HG03039 (cell line): ENCODE results near the gene CEP170.

ENCODE experiments used
- ATAC-seq: cut with Tn5 transposase; IDR thresholded peaks from one replicate; pipeline ENCODE4 v1.9.1; 2021; ENCODE audit warnings: mild to moderate bottlenecking, moderate library complexity; ENCODE audit not compliant: unreplicated experiment

CEP170 gene

DNA sequence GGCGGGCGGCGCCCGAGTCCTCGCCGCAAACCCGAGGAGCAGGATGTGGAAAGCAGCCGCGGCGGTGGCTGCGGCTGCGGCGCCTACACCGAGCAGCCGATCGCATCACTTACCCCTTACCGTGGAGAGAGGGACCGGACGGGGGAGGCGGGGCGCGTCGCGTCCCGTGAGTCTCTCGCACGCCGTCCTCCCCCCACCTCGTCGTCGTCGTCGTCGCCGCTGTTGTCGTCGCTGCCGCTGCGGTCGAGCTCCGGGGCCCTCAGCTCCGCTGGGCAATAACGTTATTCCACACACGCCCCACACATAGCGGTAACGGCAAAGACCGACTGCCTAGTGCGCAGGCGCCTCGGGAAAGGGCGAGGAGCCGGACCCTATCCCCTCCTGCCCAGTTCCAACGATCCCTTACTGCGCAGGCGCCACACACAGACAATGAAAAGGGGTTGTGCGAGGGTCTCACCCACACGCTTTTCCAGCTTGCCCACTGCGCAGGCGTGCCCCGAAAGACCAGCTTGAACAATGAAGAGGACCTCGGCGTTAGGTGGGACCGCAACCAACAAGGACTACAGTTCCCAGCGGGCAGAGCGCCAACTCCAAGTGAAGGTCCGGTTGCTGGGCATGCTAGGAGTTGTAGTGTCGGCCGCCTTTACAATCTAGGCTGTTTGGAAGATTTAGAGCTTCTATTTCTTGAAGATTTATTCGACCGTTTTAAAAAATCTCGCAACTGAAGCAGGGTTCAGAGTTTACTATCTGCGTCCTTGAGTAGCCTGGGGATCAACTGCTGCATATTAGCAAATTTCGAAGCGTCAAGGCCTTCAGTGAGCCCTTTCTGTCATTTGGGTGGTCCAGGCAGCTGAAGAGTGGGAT is at the start of gene CEP170:
TSS of gene CEP170 (minus strand) at position 355 of the 864 bp plus-strand sequence. CDS start 30,001 bp downstream, outside the sequence.
- peak; percentile 46 for ATAC-seq

- no peak for ATAC-seq
Measured at GRCh38 chr1:243301059-243301458, 46.0 kb upstream of the CEP170 start.

DNA sequence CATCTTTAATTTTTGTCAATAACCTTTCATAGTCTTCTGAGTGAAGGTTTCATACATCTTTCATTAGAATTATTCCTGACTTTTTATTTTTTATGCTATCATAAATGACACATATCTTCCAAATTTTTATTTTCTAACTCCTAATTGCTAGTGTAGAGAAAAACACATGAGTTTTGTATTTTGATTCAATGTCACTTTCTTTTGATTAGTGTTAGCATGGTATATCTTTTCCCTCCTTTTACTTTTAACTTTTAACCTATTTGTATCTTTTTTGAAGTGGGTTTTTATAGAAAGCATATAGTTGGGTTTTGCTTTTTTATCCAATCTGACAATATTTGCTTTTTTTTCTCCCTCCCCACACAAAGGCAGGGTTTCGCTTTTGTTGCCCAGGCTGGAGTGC is 44.0 kb upstream of the CEP170 start:
- no peak for ATAC-seq

GRCh38 chr1:243294723-243295121 is 39.6 kb upstream of the CEP170 start:
- no peak for ATAC-seq

- no peak for ATAC-seq
Measured at GRCh38 chr1:243293941-243294722, 39.1 kb upstream of the CEP170 start.

GRCh38 chr1:243292117-243292516 is 37.0 kb upstream of the CEP170 start:
- no peak for ATAC-seq

DNA sequence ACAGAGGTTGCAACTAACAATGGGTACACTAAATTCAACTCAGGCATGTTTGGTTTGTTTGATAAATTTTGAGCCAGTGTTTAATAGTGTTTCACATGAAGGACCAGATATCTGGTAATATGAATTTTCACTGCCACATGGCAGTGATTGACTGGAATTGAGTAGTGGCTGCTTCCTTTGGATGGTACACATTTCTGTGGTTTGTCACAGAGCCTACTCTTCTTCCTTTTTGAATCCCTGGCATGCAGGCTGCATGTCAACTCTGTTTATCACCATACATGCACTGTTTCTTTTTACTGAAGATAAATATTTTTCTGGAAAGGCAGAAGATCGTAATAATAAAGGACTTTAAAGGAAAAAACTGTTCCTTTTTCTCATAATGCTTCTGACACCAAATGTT is 36.2 kb upstream of the CEP170 start:
- no peak for ATAC-seq

DNA sequence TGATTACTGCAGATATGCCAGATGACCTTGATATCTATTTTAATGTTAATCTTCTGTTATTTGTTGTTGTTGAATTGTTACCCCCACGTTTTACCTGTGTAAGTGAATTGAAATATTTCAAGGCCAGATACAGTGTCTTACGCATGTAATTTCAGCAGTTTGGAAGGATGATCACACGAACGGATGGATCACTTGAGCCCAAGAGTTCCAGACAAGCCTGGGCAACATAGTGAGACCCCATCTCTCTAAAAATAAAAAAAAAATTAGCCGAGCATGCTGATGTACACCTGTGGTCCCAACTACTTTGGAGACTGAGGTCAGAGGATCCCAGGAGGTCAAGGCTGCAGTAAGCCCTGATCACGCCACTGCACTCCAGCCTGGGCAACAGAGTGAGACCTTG is 33.0 kb upstream of the CEP170 start:
- ATAC-seq: peak; percentile 7

- peak; percentile 87 for ATAC-seq
Measured at GRCh38 chr1:243287652-243288051, 32.6 kb upstream of the CEP170 start.

DNA sequence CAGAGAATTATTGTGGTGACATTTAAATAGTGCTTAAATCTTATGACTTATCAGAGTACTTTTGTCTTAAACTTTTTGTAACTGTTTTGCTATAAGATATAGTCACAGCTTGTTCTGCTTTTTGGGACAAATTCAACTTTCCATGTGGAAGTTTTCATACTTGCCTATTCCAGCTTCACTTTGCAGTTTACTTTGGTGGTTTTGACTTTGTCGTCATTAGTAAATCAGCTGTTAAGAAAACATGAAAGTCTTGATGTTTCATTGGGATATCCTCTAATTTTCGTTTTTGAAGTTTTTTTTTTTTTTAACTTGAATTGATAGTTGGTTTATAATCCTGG is 32.0 kb upstream of the CEP170 start:
- no peak for ATAC-seq

- ATAC-seq: no peak
Measured at GRCh38 chr1:243286409-243287122, 31.5 kb upstream of the CEP170 start.

DNA sequence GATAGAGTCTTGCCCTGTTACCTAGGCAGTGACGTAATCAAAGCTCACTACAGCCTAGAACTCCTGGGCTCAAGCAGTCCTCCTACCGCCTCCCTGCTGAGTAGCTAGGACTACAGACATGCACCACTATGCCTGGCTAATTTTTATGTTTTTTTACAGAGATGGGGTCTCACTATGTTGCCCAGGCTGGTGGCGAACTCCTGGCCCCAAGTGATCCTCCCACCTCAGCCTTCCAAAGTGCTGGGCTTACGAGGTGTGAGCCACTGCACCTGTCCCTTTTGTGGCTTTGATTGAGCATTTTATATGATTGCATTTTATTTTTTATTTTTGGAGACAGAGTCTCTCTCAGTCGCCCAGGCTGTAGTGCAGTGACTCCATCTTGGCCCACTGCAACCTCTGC is 26.6 kb upstream of the CEP170 start:
- no peak for ATAC-seq

- ATAC-seq: no peak
Measured at GRCh38 chr1:243280571-243281129, 25.6 kb upstream of the CEP170 start.

DNA sequence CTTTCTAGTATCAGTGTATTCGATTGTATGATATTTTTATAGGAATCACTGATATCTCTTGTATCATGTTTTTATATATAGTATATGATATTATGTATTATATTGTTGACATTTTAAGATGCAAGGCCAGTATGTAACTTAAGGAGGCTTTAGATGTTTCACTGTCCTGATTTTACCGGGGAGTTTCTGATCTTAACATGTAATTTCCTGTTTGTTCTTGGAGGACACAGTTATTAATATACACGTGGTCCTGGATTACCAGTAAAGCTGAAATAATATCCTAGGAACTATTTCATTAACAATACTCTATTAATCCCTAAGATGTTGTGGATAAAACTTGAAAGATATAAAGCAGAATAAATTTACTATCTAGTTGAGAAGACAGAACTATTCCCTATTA is 20.2 kb upstream of the CEP170 start:
- ATAC-seq: no peak

GRCh38 chr1:243273945-243274344 is 18.9 kb upstream of the CEP170 start:
- ATAC-seq: no peak

DNA sequence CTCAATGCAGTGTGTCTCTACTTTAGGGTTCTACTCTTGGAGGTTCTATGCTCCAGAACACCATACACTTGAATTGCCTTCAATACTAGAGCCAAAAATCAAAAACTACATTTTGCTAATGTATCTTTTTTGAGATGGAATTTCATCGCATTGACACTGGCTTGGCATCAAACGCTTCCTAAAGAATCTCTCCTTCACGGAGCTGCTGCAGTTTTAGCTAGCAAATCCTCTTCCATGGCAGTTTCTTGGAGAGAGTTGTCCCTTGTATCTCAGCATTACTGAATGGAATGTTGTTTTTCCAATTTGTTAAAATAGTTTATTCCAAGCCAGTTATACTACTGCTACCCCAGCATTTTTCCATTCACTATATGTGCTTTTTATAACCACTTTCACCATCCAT is 18.4 kb upstream of the CEP170 start:
- ATAC-seq: no peak

DNA sequence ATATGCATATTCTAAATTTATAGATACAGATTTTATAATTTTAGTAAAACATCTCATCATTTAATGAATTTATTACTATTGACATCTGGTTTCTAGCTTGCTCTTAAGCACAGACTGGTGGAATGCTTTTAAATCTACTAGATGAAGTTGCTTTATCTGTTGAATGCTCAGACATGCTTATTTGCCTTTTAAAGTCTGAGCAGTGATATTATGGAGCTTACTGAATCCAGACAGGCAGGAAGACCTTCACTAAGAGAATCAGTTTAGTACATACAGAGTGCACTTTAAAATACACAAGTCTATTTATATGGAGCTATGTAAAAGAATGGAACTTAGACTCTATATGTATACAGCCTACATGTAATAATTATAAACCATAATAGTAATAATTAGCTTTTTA is 17.3 kb upstream of the CEP170 start:
- no peak for ATAC-seq

DNA sequence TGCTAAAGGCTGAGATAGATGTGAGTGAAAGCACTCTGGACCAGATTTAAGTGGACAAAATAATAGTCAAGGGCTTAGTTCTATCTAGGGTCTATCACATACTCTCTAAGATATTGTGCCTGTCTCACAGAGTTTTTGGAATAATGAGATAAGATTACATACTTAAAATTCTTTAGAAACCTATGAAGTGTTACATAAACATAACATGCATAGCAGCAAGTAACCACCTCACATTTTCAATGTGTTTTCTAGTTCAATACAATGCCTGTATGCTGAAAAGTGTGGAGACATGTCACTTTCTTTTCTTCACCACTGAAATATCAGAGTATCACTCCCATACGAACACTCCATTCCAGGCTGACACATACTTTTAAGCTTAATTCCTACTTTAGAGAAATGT is 16.9 kb upstream of the CEP170 start:
- ATAC-seq: no peak

GRCh38 chr1:243270097-243270864 is 15.2 kb upstream of the CEP170 start:
- no peak for ATAC-seq

DNA sequence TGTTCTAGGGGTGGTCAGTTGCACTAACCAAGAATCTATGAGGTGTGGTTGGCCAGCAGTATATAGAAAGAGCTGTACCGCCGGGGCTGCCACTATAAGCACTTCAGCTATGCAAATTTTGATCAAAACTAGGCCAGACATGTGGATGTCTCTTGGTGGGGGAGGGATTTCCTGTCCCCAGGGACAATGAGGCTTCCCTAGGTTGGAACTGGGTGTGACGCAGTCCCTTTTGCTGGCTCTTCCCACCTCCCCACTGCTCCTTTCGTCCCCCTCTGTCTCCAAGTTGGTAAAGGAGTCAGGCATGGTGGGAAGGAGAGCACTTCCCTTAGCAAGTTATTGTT is 14.3 kb upstream of the CEP170 start:
- no peak for ATAC-seq
